HCT116 (cell line): ENCODE data around the gene EEF2. TPM values are rescaled to one million over a fixed set of nuclear protein-coding genes. Genes with fewer than 3 reads are reported as not detected.

Experiments
- ATAC-seq: fragments of 200-7000 bp; cut with Tn5 transposase; 2 replicates; pipeline ENCODE4 v1.9.1; 2020; ENCODE audit warnings: mild to moderate bottlenecking, moderate library complexity
- BruUV-seq: library from RNA; stranded (reverse); fragments of 400-500 nt; replicated peaks from 2 replicates; lab custom pipeline; 2021; lab: Mats Ljungman, UMichigan
- CTCF ChIA-PET: fragments of 300-600 bp; sonication (Branson Sonifier 250); formaldehyde crosslinking; loops from one replicate; lab custom pipeline; 2021; ENCODE audit warnings: antibody characterized with exemption; lab: Charles Lee
- POLR2A ChIA-PET: fragments of 300-600, 350-600 bp; sonication (Branson Sonifier 250); formaldehyde crosslinking; loops from one replicate; lab custom pipeline; 2021; ENCODE audit warnings: antibody characterized with exemption; lab: Charles Lee
- RAD21 ChIA-PET, 2 experiments: fragments of 300-600 bp; sonication (Branson Sonifier 250); formaldehyde crosslinking; loops; one replicate each; lab custom pipeline; 2023; ENCODE audit warnings: low total read pairs in 2 of 2; ENCODE audit not compliant: uncharacterized antibody in 2 of 2, unreplicated experiment in 2 of 2, low non-redundant PET in 1 of 2; lab: Charles Lee
- DNase-seq: peaks from one replicate; pipeline ENCODE4 v3.0.0-alpha.2; 2010; ENCODE audit warnings: low read depth, low spot score
- H2AFZ ChIP-seq: fragments of 200-600 bp; shearing (Covaris generic), sonication (generic); 2 replicates; pipeline ENCODE4 v1.6.1; 2017; ENCODE audit warnings: low read depth, mixed run types, mixed read lengths, antibody characterized with exemption, low read length; ENCODE audit not compliant: poor library complexity, severe bottlenecking
- H3K27ac ChIP-seq: 2 replicates; pipeline ENCODE4 v1.5.1; 2012; ENCODE audit warnings: low read depth, low read length
- H3K27me3 ChIP-seq: fragments of 200-600 bp; sonication (generic); 2 replicates; pipeline ENCODE4 v1.6.1; 2016; ENCODE audit warnings: mixed run types, low read length, mixed read lengths; ENCODE audit not compliant: insufficient read depth
- H3K36me3 ChIP-seq, 2 experiments: fragments of 200-500 bp in 1 of 2; fragments of 200-600 bp in 1 of 2; sonication (Bioruptor generic) in 1 of 2; sonication (generic) in 1 of 2; 2 replicates each; pipeline versions ENCODE4 v1.5.1 to v1.6.1; 2014 to 2016; ENCODE audit warnings: low read length in 2 of 2, inconsistent platforms in 1 of 2, mixed read lengths in 1 of 2, mixed run types in 1 of 2; ENCODE audit not compliant: insufficient read depth in 2 of 2, control insufficient read depth in 1 of 2
- H3K4me1 ChIP-seq, 2 experiments: fragments of 200-600 bp in 1 of 2; sonication (generic) in 1 of 2; 2 replicates each; pipeline versions ENCODE4 v1.5.1 to v1.6.1; 2012 to 2017; ENCODE audit warnings: low read length in 2 of 2, inconsistent platforms in 1 of 2, mild to moderate bottlenecking in 1 of 2, mixed read lengths in 1 of 2, mixed run types in 1 of 2, moderate library complexity in 1 of 2; ENCODE audit not compliant: insufficient read depth in 2 of 2, control insufficient read depth in 1 of 2
- H3K4me2 ChIP-seq: fragments of 200-600 bp; sonication (generic); 2 replicates; pipeline ENCODE4 v1.6.1; 2017; ENCODE audit warnings: mixed run types, low read length, mixed read lengths
- H3K4me3 ChIP-seq, 2 experiments: fragments of 200-600 bp in 1 of 2; sonication (generic) in 1 of 2; replicated peaks in 1 of 2; 2 replicates each; pipeline ENCODE4 v1.5.1; 2011 to 2016; ENCODE audit warnings: low read length in 2 of 2, control low read depth in 1 of 2, low read depth in 1 of 2, mild to moderate bottlenecking in 1 of 2, mixed read lengths in 1 of 2, mixed run types in 1 of 2
- H3K79me2 ChIP-seq: fragments of 200-600 bp; sonication (generic); 2 replicates; pipeline ENCODE4 v1.6.1; 2017; ENCODE audit warnings: mild to moderate bottlenecking, mixed run types, low read length, moderate library complexity, mixed read lengths; ENCODE audit not compliant: insufficient read depth
- H3K9ac ChIP-seq: fragments of 200-600 bp; sonication (generic); 2 replicates; pipeline ENCODE4 v1.6.1; 2016; ENCODE audit warnings: low read length, mixed read lengths
- H3K9me2 ChIP-seq: fragments of 200-600 bp; sonication (generic), shearing (Covaris generic); 2 replicates; pipeline ENCODE4 v1.6.1; 2017; ENCODE audit warnings: mixed run types, mild to moderate bottlenecking, moderate library complexity; ENCODE audit not compliant: insufficient read depth
- H3K9me3 ChIP-seq, 2 experiments: fragments of 200-500 bp in 1 of 2; fragments of 200-600 bp in 1 of 2; sonication (Bioruptor generic) in 1 of 2; sonication (generic) in 1 of 2; 2 replicates each; pipeline ENCODE4 v1.6.1; 2014 to 2017; ENCODE audit warnings: low read length in 2 of 2, mixed read lengths in 2 of 2, inconsistent platforms in 1 of 2, low read depth in 1 of 2, mild to moderate bottlenecking in 1 of 2, mixed run types in 1 of 2, moderate library complexity in 1 of 2; ENCODE audit not compliant: control insufficient read depth in 1 of 2, insufficient read depth in 1 of 2
- H4K20me1 ChIP-seq: fragments of 200-600 bp; sonication (generic), shearing (Covaris generic); 2 replicates; pipeline ENCODE4 v1.6.1; 2017; ENCODE audit warnings: mixed run types, mild to moderate bottlenecking, moderate library complexity; ENCODE audit not compliant: insufficient read depth
- ATF3 ChIP-seq: IDR thresholded peaks from 2 replicates; pipeline ENCODE4 v1.6.1; 2012
- CEBPB ChIP-seq: IDR thresholded peaks from 2 replicates; pipeline ENCODE4 v1.6.1; 2012; ENCODE audit warnings: low read depth
- ELF1 ChIP-seq: IDR thresholded peaks from 2 replicates; pipeline ENCODE4 v1.6.1; 2012; ENCODE audit warnings: low read depth, borderline replicate concordance
- EZH2 ChIP-seq: fragments of 200-600 bp; sonication (generic); IDR thresholded peaks from 2 replicates; pipeline ENCODE4 v1.6.1; 2017; ENCODE audit warnings: antibody characterized with exemption, mixed run types
- FOSL1 ChIP-seq: IDR thresholded peaks from 2 replicates; pipeline ENCODE4 v1.6.1; 2012; ENCODE audit warnings: low read depth
- JUND ChIP-seq: IDR thresholded peaks from 2 replicates; pipeline ENCODE4 v1.6.1; 2012
- MAX ChIP-seq: IDR thresholded peaks from 2 replicates; pipeline ENCODE4 v1.6.1; 2012
- POLR2AphosphoS5 ChIP-seq: IDR thresholded peaks from 2 replicates; pipeline ENCODE4 v1.6.1; 2011; ENCODE audit warnings: mild to moderate bottlenecking, low read depth, low read length, moderate library complexity
- RAD21 ChIP-seq: IDR thresholded peaks from 2 replicates; pipeline ENCODE4 v1.6.1; 2012; ENCODE audit warnings: low read depth, mild to moderate bottlenecking
- REST ChIP-seq: IDR thresholded peaks from 2 replicates; pipeline ENCODE4 v1.6.1; 2012; ENCODE audit warnings: low read depth
- SP1 ChIP-seq: IDR thresholded peaks from 2 replicates; pipeline ENCODE4 v1.6.1; 2012; ENCODE audit warnings: low read depth
- TCF7L2 ChIP-seq: IDR thresholded peaks from 2 replicates; pipeline ENCODE4 v1.7.0; 2011; ENCODE audit warnings: borderline replicate concordance, inconsistent platforms; ENCODE audit not compliant: insufficient read depth, insufficient read length; ENCODE audit errors: extremely low read depth
- ZBTB33 ChIP-seq: IDR thresholded peaks from 2 replicates; pipeline ENCODE4 v1.6.1; 2011; ENCODE audit warnings: mild to moderate bottlenecking, low read length, moderate library complexity; ENCODE audit not compliant: insufficient replicate concordance; ENCODE audit errors: extremely low read depth
- ZNF274 ChIP-seq: fragments of 200-500 bp; sonication (Bioruptor generic); IDR thresholded peaks from 2 replicates; pipeline ENCODE4 v1.6.1; 2014; ENCODE audit warnings: mild to moderate bottlenecking, low read depth, low read length, inconsistent platforms
- intact Hi-C: fragments of 100-400 bp; cut with micrococcal nuclease; formaldehyde crosslinking; loops from 2 replicates; pipeline ENCODE4 v1.10.0; 2022
- total RNA-seq: library from RNA; stranded (reverse); gene quantifications from one replicate; pipeline ENCODE4 v1.2.1, GENCODE V29; 2021; ENCODE audit not compliant: unreplicated experiment

The EEF2 gene
- total RNA-seq, 1 experiment from 2014 or later, result 3,796 TPM

- Histone ChIP-seq H3K4me3 (no peak overlapping the region), H3K79me2 (peaks cover 91% of the 10 kb centered on the region), H3K4me2 (no peak overlapping the region), H3K4me1 (peaks cover 6 to 29% of the 10 kb centered on the region in 2 experiments; a peak in 3 of 4 replicates), H3K27ac (0 out of 2 replicates have a peak overlapping the region, but pooled peaks have one; percentile 8), H2AFZ (no peak overlapping the region), H4K20me1 (peaks cover 80% of the 10 kb centered on the region; the same call in 1 of the 2 replicates), H3K9me2 (no peaks in the 10 kb centered on the region), H3K27me3 (no peaks in the 10 kb centered on the region), H3K9ac (no peak overlapping the region), H3K9me3 (no peaks in the 10 kb centered on the region), H3K36me3 (peaks cover 74 to 89% of the 10 kb centered on the region in 2 experiments)
- ChIA-PET RAD21 (no interaction called here), POLR2A (interaction anchor here (2.5 kb wide), 1 partner anchor 10 kb away, joined by 11 read pairs; no protein-coding TSS in a partner anchor), CTCF (interaction anchor here (0.8 kb wide), 1 partner anchor 8 kb away, joined by 4 read pairs; no protein-coding TSS in a partner anchor)
- no peak for DNase-seq
- TF ChIP-seq MAX, result no peak
- no peak for TF ChIP-seq EZH2
- no peak for TF ChIP-seq ZNF274
- TF ChIP-seq RAD21, result no peak
- TF ChIP-seq FOSL1, result no peak
- no peak for TF ChIP-seq POLR2AphosphoS5
- no peak for TF ChIP-seq CEBPB
- no peak for TF ChIP-seq TCF7L2
- TF ChIP-seq ELF1, result no peak
- no peak for TF ChIP-seq REST
- no peak for TF ChIP-seq ATF3
- no peak for TF ChIP-seq ZBTB33
- TF ChIP-seq JUND, result no peak
- TF ChIP-seq SP1, result no peak
- ATAC-seq, result 0 out of 2 replicates have a peak, but pooled peaks have one; percentile 2
- intact Hi-C loops, result no loop called here
- no TSS peak for BruUV-seq
Measured at GRCh38 chr19:3979289-3979673, 6.0 kb downstream of the EEF2 start.
